Activated naive CD4-positive, alpha-beta T cell treated with anti-CD3 and anti-CD28 coated beads for 36 hours (primary cell): ENCODE measurements around the gene SLC9A7. TPM values are rescaled to one million over a fixed set of nuclear protein-coding genes. Genes with fewer than 3 reads are reported as not detected.

Experiments used
- CTCF ChIA-PET: fragments of 350-600 bp; sonication (Branson Sonifier 250); formaldehyde crosslinking; loops from one replicate; lab custom pipeline; 2021; ENCODE audit warnings: antibody characterized with exemption; lab: Charles Lee
- DNase-seq: peaks from one replicate; pipeline ENCODE4 v3.0.0-alpha.2; 2020
- H3K27ac Mint-ChIP-seq: one replicate; pipeline ENCODE4 v1.8.0; 2021; ENCODE audit warnings: mild to moderate bottlenecking, mixed read lengths
- H3K27me3 Mint-ChIP-seq: one replicate; pipeline ENCODE4 v1.8.0; 2021; ENCODE audit warnings: low read depth, mixed read lengths
- H3K36me3 Mint-ChIP-seq: one replicate; pipeline ENCODE4 v1.8.0; 2021; ENCODE audit warnings: low read depth, mixed read lengths
- H3K4me1 Mint-ChIP-seq: one replicate; pipeline ENCODE4 v1.8.0; 2021; ENCODE audit warnings: low read depth, mixed read lengths
- H3K4me3 Mint-ChIP-seq: one replicate; pipeline ENCODE4 v1.8.0; 2021; ENCODE audit warnings: mild to moderate bottlenecking, moderate library complexity, mixed read lengths
- H3K9me3 Mint-ChIP-seq: one replicate; pipeline ENCODE4 v1.8.0; 2021; ENCODE audit warnings: mixed read lengths
- intact Hi-C: fragments of 100-400 bp; cut with micrococcal nuclease; formaldehyde crosslinking; loops from one replicate; pipeline ENCODE4 v1.15.1; 2023
- total RNA-seq, 2 experiments: library from RNA; stranded (reverse); gene quantifications; one replicate each; pipeline ENCODE4 v1.2.3, GENCODE V29; 2021

SLC9A7 gene
- total RNA-seq, 2 experiments from 2014 or later, result 10.1 to 11.1 TPM

DNA sequence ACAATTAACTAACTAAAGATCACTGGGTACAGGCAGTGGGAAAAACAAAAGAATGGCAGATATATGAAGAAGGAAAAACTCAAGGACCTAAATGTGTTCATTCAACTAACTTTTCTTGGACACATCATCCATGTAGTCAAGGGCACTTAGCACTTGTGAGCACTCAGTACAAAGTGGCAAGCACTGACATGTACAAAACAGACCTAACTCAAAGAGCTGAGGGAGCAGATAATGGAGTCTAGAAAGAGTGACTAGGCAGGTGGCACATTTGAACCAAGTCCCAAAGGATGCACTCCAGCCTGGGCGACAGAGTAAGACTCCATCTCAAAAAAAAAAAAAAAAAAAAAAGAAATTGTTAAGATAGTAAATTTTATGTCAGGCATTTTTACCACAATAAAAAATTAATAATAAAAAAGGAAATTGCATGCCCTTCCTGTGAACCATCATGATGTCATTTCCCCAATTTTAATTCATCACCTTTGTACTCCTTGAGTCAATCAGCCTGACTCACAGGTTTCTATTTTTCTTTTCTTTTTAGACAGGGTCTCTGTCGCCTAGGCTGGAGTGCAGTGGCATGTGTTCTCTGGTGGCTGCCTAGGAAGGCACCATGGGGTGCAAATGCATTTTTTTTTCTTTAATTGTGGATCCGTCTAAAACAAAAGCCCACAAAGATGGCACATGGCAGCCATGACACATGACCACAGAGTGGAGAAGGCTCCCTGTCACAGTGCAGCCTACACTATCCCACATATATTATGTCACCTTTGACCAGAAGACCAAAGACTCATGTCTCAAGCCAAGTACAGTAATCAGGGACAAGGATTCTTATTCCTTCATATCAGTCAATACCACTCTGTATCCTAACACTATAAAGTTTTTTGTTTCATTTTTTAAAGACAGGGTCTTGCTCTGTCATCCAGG, 93.4 kb downstream of the SLC9A7 start:
- CTCF ChIA-PET, result no interaction called here
- peaks cover 8% of the 10 kb centered on the region for H3K36me3 Mint-ChIP-seq
- intact Hi-C loops, result loop anchor here (5.0 to 10.0 kb wide), 2 partner anchors 47 to 681 kb away; no protein-coding TSS in a partner anchor
- no peaks in the 10 kb centered on the region for H3K9me3 Mint-ChIP-seq
- H3K27ac Mint-ChIP-seq, result peak overlapping the region; percentile 84
- no peak overlapping the region for H3K4me3 Mint-ChIP-seq
- peaks cover 17% of the 10 kb centered on the region for H3K4me1 Mint-ChIP-seq
- peak; percentile 49 for DNase-seq
- H3K27me3 Mint-ChIP-seq, result no peaks in the 10 kb centered on the region

GRCh38 chrX:46662188-46662958, 96.5 kb downstream of the SLC9A7 start:
- CTCF ChIA-PET, result no interaction called here
- no peak for DNase-seq
- H3K9me3 Mint-ChIP-seq, result no peaks in the 10 kb centered on the region
- no peak overlapping the region for H3K4me3 Mint-ChIP-seq
- H3K4me1 Mint-ChIP-seq, result peaks cover 17% of the 10 kb centered on the region
- intact Hi-C loops, result loop anchor here (10.0 kb wide), 1 partner anchor 678 kb away; no protein-coding TSS in a partner anchor
- no peaks in the 10 kb centered on the region for H3K27me3 Mint-ChIP-seq
- peaks cover 3% of the 10 kb centered on the region for H3K36me3 Mint-ChIP-seq
- no peak overlapping the region for H3K27ac Mint-ChIP-seq

DNA sequence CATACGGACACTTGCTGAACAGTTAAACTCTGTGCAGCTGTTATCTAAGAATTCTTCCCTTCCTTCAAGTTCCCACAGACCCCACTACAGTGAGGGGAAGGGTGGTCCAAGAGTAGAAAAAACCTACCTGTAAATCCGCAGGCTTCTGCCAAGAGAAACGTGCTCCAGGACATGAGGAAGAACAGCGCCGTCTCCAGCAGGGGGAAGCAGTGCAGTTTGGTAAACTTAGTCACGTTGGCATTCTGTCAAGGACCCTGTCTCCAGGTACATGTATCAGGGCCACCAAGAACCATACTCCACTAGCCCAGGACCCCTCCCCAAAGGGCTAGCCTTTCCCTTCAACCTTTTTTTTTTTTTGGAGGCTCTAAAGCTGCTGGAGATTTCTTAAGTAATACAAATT, 105.4 kb downstream of the SLC9A7 start:
- CTCF ChIA-PET, result interaction anchor here (0.6 to 1.1 kb wide), 4 partner anchors 32 to 273 kb away, joined by 3 read pairs; no protein-coding TSS in a partner anchor
- no peaks in the 10 kb centered on the region for H3K36me3 Mint-ChIP-seq
- H3K4me1 Mint-ChIP-seq, result peaks cover 4% of the 10 kb centered on the region
- DNase-seq, result peak; percentile 30
- no peak overlapping the region for H3K27ac Mint-ChIP-seq
- no peaks in the 10 kb centered on the region for H3K27me3 Mint-ChIP-seq
- intact Hi-C loops, result no loop called here
- H3K4me3 Mint-ChIP-seq, result no peak overlapping the region
- no peaks in the 10 kb centered on the region for H3K9me3 Mint-ChIP-seq

DNA sequence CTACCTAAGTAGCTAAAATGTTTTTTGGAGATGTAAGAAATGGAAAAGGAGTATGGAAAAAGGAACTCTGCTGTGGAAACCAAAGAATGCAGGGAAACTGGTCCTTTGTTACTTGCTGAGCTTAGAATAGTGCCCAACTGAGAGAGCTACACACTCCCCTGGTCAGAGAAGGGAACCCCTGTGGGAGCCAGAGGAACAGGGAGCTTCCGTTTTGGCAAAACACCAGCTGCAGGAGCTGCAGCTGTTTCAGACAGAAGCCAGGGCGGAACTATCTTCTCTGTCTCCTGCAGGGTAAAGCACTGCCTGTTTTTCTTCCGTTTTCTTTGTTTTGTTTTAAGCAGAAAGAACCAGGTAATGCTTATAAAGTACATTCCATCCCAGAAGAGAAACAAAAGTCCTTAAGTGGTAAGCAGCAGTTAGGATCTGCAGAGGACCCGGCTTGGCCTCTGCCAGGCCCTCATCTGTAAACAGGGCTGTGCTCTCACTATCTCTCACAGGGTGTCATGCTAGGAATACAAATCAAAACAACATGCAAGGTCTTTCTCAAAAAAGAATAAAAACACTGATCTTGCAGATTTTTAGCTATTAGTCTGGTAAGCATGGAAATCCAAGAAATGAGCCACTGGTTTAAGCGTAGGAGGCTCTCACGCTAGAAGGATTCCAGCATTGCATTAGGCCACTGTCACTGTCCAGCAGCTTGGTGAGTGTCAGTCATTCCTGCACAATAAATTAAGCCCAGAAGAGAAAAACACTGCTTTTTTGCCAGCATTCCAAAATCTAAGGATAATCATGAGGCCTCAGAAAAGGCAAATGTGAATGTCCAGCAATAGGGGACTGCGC, 109.3 kb downstream of the SLC9A7 start:
- intact Hi-C loops, result no loop called here
- Mint-ChIP-seq H3K4me3 (no peak overlapping the region), H3K9me3 (no peaks in the 10 kb centered on the region), H3K4me1 (peaks cover 4% of the 10 kb centered on the region), H3K27me3 (no peaks in the 10 kb centered on the region), H3K27ac (no peak overlapping the region), H3K36me3 (peaks cover 2% of the 10 kb centered on the region)
- CTCF ChIA-PET, result interaction anchor here (0.6 to 1.0 kb wide), 2 partner anchors 34 to 35 kb away, joined by 3 read pairs; no protein-coding TSS in a partner anchor
- DNase-seq, result no peak

DNA sequence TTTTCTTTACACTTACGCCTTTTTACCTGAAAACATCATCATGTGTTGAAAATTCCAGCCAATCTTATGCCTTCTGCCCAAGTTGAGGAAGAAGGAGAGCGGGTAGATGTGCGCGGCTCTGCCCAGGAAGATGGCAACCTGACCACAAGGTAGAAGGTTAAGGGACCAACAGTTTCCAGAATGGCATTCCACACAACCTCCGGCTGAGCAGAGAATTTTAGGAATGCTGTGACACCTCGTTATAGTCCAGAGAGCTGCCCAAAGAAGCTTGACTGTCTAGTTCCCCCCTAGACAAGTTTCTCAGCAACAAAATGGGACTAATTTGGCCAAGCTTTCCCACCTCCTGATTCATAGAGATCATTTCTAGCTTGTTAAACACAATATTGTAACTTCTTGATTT, 110.3 kb downstream of the SLC9A7 start:
- Mint-ChIP-seq H3K9me3 (no peaks in the 10 kb centered on the region), H3K36me3 (peaks cover 2% of the 10 kb centered on the region), H3K4me3 (no peak overlapping the region), H3K27ac (no peak overlapping the region), H3K27me3 (no peaks in the 10 kb centered on the region), H3K4me1 (peaks cover 4% of the 10 kb centered on the region)
- CTCF ChIA-PET, result interaction anchor here (0.6 to 1.0 kb wide), 3 partner anchors 35 to 147 kb away, joined by 3 read pairs; no protein-coding TSS in a partner anchor
- intact Hi-C loops, result no loop called here
- no peak for DNase-seq

DNA sequence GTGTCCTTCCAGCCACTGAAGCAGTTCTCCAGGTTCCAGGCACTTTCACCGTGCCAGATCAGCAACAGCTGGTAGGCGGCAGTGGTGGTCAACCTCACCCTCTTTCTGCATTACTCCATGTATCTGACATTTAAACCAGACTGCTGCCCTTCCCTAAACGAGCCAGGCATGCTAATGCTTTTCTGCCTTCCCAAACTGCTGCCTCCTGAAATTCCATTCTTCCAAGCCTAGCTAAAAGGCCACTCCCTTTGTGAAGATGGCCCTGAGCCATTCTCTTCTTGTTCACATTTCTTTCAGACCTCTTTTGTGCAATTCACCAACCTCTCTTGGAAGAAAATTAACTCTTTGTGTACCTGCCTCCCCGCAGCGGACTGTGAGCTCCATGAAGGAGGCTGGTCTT, 111.7 kb downstream of the SLC9A7 start:
- no peaks in the 10 kb centered on the region for H3K9me3 Mint-ChIP-seq
- intact Hi-C loops, result no loop called here
- CTCF ChIA-PET, result no interaction called here
- H3K27me3 Mint-ChIP-seq, result no peaks in the 10 kb centered on the region
- peaks cover 4% of the 10 kb centered on the region for H3K4me1 Mint-ChIP-seq
- H3K36me3 Mint-ChIP-seq, result peaks cover 4% of the 10 kb centered on the region
- DNase-seq, result no peak
- H3K27ac Mint-ChIP-seq, result no peak overlapping the region
- H3K4me3 Mint-ChIP-seq, result no peak overlapping the region

- Mint-ChIP-seq H3K36me3 (peaks cover 10% of the 10 kb centered on the region), H3K4me1 (peaks cover 1% of the 10 kb centered on the region), H3K9me3 (no peaks in the 10 kb centered on the region), H3K4me3 (no peak overlapping the region), H3K27ac (no peak overlapping the region), H3K27me3 (no peaks in the 10 kb centered on the region)
- DNase-seq, result no peak
- CTCF ChIA-PET, result interaction anchor here (0.6 kb wide), 1 partner anchor 443 kb away, joined by 3 read pairs; no protein-coding TSS in a partner anchor
- intact Hi-C loops, result no loop called here
These were observed 113.3 kb downstream of the SLC9A7 start for GRCh38 chrX:46645614-46646013.

- intact Hi-C loops, result loop anchor here (5.0 kb wide), 2 partner anchors 154 to 261 kb away; no protein-coding TSS in a partner anchor
- no peak overlapping the region for H3K4me3 Mint-ChIP-seq
- H3K9me3 Mint-ChIP-seq, result no peaks in the 10 kb centered on the region
- DNase-seq, result no peak
- H3K27me3 Mint-ChIP-seq, result no peaks in the 10 kb centered on the region
- peaks cover 10% of the 10 kb centered on the region for H3K36me3 Mint-ChIP-seq
- peaks cover 1% of the 10 kb centered on the region for H3K4me1 Mint-ChIP-seq
- CTCF ChIA-PET, result no interaction called here
- H3K27ac Mint-ChIP-seq, result no peak overlapping the region
These were observed 115.3 kb downstream of the SLC9A7 start for GRCh38 chrX:46643636-46644035.

DNA sequence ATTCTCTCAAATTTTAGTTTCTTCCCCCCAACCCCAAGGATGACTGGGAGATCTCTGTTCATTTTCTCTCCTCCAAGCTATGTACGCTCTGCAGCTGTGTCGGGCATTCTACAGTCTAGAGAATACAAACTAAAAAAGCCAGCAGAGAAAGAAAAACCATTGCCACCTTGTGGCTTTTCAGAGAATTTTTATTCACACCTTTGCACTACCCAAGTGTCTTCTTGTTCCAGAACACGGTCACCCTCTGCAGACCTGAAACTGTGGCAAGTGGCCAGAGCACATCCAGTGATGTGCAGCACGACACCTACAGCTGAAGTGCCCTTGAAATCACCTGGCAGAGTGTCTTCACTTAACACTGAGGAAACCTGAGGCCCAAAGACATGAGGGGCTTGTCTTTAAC, 116.8 kb downstream of the SLC9A7 start:
- peak; percentile 6 for DNase-seq
- intact Hi-C loops, result loop anchor here (1.0 to 5.0 kb wide), 4 partner anchors 44 to 260 kb away; no protein-coding TSS in a partner anchor

GRCh38 chrX:46637938-46638337, 121.0 kb downstream of the SLC9A7 start:
- no peak overlapping the region for H3K27ac Mint-ChIP-seq
- H3K27me3 Mint-ChIP-seq, result no peaks in the 10 kb centered on the region
- no peak overlapping the region for H3K4me3 Mint-ChIP-seq
- peak; percentile 17 for DNase-seq
- H3K9me3 Mint-ChIP-seq, result no peaks in the 10 kb centered on the region
- CTCF ChIA-PET, result no interaction called here
- H3K36me3 Mint-ChIP-seq, result peaks cover 7% of the 10 kb centered on the region
- intact Hi-C loops, result no loop called here
- peaks cover 22% of the 10 kb centered on the region for H3K4me1 Mint-ChIP-seq

More for the DNA sequence above, 116.8 kb downstream of the SLC9A7 start:
- Mint-ChIP-seq H3K9me3 (no peaks in the 10 kb centered on the region), H3K4me3 (no peak overlapping the region), H3K27me3 (no peaks in the 10 kb centered on the region), H3K4me1 (peaks cover 9% of the 10 kb centered on the region), H3K36me3 (peaks cover 10% of the 10 kb centered on the region), H3K27ac (no peak overlapping the region)
- CTCF ChIA-PET, result interaction anchor here (0.6 to 1.1 kb wide), 4 partner anchors 9 to 69 kb away, joined by 3 read pairs; no protein-coding TSS in a partner anchor

DNA sequence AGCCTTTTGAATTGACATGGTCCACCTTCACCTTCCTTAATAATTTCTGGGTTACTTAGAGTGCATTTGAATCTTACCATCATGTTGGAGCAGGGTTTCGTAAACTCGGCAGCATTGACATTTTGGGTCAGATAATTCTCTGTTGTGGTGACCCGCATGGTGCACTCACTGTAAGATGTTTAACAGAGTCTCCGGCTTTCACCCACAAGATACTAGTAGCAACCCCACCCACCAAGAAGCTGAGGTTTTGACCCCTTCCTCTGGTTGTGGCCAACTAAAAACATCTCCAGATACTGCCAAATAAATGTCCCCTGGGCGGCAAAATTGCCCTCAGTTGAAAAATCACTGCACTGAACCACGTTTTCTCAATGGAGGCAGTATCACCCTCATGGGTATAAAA, 122.7 kb downstream of the SLC9A7 start:
- H3K9me3 Mint-ChIP-seq, result no peaks in the 10 kb centered on the region
- intact Hi-C loops, result no loop called here
- peaks cover 21% of the 10 kb centered on the region for H3K4me1 Mint-ChIP-seq
- DNase-seq, result no peak
- no peak overlapping the region for H3K27ac Mint-ChIP-seq
- CTCF ChIA-PET, result no interaction called here
- peaks cover 5% of the 10 kb centered on the region for H3K36me3 Mint-ChIP-seq
- H3K4me3 Mint-ChIP-seq, result no peak overlapping the region
- H3K27me3 Mint-ChIP-seq, result no peaks in the 10 kb centered on the region
